ENCODE data around the gene PAK1. TPM values are rescaled to one million over a fixed set of nuclear protein-coding genes. Genes with fewer than 3 reads are reported as not detected.

Gene PAK1
- total RNA-seq, 1 donor from 2014 or later, result 114 TPM

GRCh38 chr11:77372726-77373125 lies 101.2 kb downstream of the PAK1 start:
- DNase-seq (ENCODE audit: low spot score), result no peak

- DNase-seq (ENCODE audit: low spot score), result no peak
Observed at GRCh38 chr11:77371646-77372045, 102.2 kb downstream of the PAK1 start.

DNA sequence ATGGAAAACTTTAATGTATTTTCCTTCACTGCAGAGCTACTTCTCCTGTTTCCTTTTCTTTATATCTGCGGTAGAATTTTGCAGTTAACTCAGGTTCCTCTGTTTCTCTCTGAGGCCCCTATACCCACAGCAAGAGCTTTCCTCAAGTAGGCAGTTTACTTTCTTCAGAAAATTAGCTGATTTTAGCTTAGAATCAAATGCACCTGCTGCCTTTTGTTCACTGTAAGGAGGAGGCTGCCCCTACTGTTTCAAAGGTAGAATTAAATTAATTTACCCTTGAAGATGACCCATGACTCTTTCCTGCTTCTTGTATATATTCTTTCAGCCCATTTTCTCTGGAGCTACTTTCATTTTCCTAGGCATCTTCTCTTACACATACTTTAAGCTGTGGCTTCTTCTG lies 103.7 kb downstream of the PAK1 start:
- no peak for DNase-seq (ENCODE audit: low spot score)

DNA sequence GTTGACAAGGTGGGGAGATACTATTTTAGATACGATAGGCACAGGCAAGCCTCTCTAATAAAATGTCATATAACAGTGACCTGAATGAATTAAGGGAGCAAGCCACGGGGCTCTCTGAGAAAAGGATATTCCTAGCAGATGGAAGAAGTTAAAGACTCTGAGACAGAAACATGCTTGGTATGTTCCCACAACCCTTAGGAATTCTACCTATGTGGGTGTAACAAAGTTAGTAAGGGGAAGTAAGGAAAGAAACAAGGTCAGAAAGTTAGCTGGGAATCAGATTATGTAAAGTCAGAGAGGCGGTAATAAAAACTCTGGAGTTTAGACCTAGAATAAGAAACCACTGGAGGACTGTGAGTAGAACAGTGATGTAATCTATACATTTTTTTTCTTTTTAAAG lies 112.7 kb downstream of the PAK1 start:
- DNase-seq (ENCODE audit: low spot score), result no peak

GRCh38 chr11:77359481-77359880 lies 114.4 kb downstream of the PAK1 start:
- no peak for DNase-seq (ENCODE audit: low spot score)

GRCh38 chr11:77353131-77353530 lies 120.8 kb downstream of the PAK1 start:
- DNase-seq (ENCODE audit: low spot score), result no peak

DNA sequence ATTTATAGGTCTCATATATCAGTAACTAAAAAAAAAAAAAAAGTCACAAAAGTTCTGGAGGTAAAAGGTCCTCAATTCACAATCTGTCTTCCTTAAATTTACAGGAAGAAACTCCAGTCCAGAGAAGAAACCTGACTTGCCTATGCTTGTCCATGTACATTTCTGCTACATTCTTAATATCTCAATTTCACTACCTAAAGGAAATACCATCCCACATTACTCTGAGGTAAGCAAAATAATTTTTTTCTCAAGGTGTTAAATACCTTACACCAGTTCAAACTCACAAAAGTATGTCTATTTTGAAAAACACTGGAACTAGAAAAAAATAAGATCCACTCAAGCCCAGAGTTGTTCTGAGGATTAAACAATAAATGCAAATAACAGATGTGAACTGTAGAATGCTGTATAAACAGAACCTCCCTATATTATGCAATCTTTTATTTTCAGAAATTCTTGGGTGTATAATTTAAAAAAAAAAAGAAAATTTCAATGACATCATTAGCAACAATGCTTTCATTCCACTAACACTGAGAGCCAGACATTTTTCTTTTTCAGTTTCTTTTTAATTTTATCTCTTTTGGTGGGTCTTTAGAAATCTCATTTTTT lies 122.5 kb downstream of the PAK1 start:
- no peak for DNase-seq (ENCODE audit: low spot score)

DNA sequence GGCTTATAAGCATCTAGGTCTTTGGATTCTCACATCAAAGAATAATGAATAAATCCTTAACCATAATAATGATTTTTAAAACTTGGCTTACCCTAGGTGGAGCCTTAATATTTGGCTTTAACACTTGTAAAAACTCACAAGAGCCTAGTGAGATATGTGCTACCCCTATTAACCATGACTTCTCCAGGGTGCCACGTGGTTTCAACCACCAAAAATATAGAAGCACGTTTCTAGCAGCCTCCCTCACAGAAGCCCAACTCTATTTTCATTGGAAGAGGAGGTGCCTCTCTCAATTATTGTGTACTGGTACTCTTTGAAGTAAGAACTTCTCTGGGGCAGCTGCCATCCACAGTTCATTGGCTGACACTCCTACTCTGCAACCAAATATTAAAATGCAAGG lies 125.9 kb downstream of the PAK1 start:
- no peak for DNase-seq (ENCODE audit: low spot score)

GRCh38 chr11:77346906-77347603 lies 126.8 kb downstream of the PAK1 start:
- no peak for DNase-seq (ENCODE audit: low spot score)

GRCh38 chr11:77345621-77346020 lies 128.3 kb downstream of the PAK1 start:
- no peak for DNase-seq (ENCODE audit: low spot score)

DNA sequence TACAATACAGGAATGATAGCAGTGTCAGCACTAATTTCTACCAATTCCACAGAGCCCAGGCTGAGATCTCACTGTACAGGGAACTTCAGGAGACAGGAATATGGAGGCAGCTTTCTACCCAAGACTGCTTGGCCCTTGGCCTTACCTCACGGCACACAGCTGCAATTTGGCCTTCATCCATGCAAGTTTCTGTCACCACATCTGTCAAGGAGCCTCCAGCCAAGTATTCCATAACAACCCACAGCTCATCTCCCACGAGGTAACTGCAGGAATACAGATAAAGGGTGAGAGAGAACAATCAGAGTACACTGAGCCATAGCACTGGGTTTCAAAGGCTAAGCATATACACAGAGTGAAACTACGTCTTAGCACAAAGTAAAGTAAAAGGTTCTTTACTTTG lies 133.4 kb downstream of the PAK1 start:
- DNase-seq (ENCODE audit: low spot score), result no peak

DNA sequence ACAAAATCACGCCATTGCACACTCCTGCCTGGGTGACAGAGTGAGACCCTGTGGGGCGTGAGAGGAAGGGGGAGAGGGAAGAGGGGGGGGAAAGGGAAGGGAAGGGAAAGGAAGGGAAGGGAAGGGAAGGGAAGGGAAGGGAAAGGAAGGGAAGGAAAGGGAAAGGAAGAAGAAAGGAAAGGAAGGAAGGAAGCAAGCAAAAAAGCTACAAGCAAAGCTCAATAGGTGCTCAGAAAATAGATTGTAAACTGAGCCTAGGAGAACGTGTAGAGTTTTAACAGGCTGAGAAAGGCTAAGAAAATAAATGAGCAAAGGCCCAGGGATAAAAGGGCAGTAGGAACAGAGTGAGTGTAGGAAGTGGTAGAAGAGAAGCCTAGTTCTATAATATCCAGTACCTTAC lies 141.6 kb downstream of the PAK1 start:
- no peak for DNase-seq (ENCODE audit: low spot score)

DNA sequence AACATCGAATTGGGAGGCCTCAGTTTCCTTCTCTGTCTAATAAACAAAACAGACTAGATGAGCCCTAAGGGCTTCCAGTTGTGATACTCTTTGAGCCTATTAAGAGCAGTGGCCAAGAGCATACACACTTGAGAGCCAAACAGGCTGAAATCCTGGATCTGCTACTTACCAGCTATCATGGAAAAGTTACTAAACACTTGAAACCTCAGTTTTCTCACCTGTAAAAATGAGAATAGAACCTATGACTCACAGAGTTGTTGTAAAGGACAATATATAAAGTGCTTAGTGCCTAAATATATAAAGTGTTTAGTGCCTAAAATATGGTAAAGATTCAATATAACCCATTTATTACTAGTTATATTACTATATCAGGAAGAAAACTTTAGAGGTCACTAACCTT lies 148.7 kb downstream of the PAK1 start:
- no peak for DNase-seq (ENCODE audit: low spot score)

- DNase-seq (ENCODE audit: low spot score), result no peak
Observed at GRCh38 chr11:77324508-77324907, 149.4 kb downstream of the PAK1 start.

GRCh38 chr11:77322926-77323590 lies 150.8 kb downstream of the PAK1 start:
- no peak for DNase-seq (ENCODE audit: low spot score)

- peak; percentile 34 for DNase-seq (ENCODE audit: low spot score)
Observed at GRCh38 chr11:77322506-77322905, 151.4 kb downstream of the PAK1 start.

- DNase-seq (ENCODE audit: low spot score), result no peak
Observed at GRCh38 chr11:77320351-77320750, 153.5 kb downstream of the PAK1 start.

DNA sequence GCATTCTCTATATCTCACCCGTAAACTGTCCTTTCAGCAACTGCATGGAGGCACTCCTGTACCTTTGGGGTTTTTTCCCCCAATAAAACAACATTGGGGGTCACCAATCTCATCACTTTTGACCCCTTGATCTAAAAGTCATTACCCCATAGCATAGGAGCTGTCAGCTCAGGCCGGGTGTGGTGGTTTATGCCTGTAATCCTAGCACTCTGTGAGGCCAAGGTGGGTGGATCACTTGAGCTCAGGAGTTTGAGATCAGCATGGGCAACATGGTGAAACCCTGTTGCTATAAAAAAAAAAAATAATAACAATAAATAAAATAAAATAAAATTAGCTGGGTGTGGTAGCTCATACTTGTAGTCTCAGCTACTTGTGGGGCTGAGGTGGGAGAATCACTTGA lies 155.3 kb downstream of the PAK1 start:
- no peak for DNase-seq (ENCODE audit: low spot score)

GRCh38 chr11:77316733-77317342 lies 157.1 kb downstream of the PAK1 start:
- no peak for DNase-seq (ENCODE audit: low spot score)

GRCh38 chr11:77312107-77312506 lies 161.8 kb downstream of the PAK1 start:
- no peak for DNase-seq (ENCODE audit: low spot score)

DNA sequence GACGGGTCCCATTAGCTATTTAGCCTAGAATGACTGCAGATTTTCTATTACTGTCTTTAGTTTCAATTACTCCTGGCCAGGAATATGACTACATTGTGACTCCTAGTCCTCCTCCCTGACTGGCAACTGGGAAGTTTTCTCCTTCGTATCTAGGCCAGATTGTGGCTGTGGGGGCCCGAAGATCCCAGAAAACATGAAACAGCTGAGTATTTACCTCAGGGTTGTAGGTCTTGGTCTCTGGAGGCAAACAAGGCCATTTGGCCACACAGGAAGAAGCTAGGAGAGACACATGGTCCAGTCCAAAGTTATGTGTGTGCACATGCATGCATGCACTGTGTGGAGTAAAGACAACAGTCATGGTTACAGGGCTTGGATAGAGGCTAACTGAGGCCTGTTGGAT lies 162.2 kb downstream of the PAK1 start:
- no peak for DNase-seq (ENCODE audit: low spot score)

DNA sequence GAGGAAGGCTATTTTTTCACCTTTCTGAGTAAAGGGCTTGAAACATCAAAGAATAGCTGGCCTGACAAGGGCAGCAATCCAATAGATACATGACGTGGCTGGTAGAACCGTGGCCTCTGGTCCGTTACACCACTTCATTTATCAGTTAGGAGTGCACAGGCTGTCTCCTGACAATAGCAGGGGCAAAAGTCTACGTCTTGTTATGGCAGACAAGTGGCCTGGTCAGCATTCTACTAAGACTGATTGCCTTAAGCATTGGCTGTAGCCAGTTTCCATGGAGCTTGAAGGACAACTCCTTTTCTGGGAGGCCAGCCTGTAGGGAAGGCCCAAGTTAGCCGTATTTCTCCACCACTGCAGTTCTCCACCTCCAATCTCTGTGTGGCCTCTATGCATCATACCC lies 163.2 kb downstream of the PAK1 start:
- DNase-seq (ENCODE audit: low spot score), result no peak

Data from mucosa of gallbladder (tissue), 1 donor.